ENCODE data around the gene TMIGD2.

DNA sequence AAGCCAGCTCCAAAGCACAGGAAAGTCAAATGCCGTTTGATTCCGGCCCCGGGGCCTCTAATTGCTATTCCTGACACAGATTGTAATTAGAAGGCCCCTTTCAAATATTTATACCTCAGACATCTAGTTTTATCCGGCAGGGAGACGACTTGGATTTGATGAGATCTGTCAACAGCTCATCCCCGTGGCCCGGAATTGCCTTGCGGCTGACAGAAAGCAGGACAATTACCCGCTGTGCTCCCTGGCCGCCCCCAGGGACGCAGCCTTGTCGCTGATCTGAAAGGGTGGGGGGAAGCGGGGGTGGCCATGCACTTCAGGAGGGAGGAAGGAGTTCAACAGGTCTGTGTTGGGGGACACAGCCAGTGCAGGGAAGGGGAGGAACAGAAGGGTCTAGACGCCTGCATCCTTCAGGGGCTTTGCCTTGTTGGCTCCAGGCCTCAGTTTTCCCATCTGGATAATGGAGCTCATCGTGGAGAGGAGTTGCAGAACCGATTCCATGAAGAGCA is 24.9 kb downstream of the TMIGD2 start:
- TF ChIP-seq, protein P1, sequence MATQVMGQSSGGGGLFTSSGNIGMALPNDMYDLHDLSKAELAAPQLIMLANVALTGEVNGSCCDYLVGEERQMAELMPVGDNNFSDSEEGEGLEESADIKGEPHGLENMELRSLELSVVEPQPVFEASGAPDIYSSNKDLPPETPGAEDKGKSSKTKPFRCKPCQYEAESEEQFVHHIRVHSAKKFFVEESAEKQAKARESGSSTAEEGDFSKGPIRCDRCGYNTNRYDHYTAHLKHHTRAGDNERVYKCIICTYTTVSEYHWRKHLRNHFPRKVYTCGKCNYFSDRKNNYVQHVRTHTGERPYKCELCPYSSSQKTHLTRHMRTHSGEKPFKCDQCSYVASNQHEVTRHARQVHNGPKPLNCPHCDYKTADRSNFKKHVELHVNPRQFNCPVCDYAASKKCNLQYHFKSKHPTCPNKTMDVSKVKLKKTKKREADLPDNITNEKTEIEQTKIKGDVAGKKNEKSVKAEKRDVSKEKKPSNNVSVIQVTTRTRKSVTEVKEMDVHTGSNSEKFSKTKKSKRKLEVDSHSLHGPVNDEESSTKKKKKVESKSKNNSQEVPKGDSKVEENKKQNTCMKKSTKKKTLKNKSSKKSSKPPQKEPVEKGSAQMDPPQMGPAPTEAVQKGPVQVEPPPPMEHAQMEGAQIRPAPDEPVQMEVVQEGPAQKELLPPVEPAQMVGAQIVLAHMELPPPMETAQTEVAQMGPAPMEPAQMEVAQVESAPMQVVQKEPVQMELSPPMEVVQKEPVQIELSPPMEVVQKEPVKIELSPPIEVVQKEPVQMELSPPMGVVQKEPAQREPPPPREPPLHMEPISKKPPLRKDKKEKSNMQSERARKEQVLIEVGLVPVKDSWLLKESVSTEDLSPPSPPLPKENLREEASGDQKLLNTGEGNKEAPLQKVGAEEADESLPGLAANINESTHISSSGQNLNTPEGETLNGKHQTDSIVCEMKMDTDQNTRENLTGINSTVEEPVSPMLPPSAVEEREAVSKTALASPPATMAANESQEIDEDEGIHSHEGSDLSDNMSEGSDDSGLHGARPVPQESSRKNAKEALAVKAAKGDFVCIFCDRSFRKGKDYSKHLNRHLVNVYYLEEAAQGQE (IDR thresholded peaks at IDR 0.05; ENCODE audit: borderline replicate concordance) = no peak
- TF ChIP-seq EP300 (conservative IDR thresholded peaks at IDR 0.05; ENCODE audit: poor library complexity, severe bottlenecking) (peak; percentile 34), MXI1 (conservative IDR thresholded peaks at IDR 0.05; ENCODE audit: poor library complexity, severe bottlenecking) (no peak)
